ENCODE results near the gene CROCC2.
A peak's percentile ranks its signal among the peaks of the same experiment; 100 is the strongest.

CROCC2 gene

GRCh38 chr2:240906141-240906910, at the start of gene CROCC2:
TSS of gene CROCC2 (plus strand) at chr2:240906336. CDS start at chr2:240906514, 178 bp downstream.
- DNase-seq, result no peak

DNA sequence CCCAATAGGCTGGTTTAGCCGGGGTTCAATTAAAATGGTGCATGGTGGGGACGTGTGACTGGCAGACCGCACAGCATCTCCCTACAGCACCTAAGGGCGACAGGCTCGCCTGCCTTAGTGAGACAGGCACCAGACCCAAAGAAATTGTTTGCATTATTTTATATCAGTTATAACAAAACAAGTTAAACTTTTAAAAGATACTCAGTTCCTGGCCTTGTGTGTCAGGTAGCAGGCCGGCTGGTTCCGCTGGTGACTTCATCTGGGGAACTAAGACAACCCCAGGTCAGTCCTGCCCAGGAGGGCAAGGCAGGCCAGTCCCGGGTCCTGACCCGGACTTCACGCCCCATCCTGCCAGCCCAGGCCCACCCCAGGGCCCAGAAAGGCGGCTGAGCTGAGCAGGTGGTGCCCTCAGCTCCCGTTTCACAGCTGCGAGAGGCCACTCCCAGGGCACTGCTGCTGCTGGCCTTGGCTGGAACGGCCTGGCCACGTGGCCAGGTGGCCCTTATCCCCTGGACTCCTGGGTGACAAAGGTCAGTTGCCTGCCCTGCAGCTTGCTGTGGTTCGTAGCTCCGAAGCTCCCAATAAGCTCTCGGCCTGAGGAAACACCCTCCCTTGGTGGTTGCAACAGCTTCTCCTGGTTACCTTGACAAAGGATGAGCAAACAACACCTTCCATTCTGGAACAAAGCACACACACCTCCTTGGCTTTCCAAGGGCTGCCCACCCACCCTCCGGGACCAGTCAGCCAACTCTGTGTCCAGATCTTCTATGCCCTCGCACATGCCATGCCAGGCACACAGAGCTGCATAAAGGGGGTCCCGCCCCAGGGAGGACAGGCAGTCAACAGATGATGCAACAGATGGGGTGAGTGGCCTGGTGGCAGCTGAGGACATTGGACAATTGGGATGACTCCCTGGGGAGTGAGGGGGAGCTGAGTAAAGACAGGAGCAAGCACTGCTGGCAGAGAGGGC, 48.8 kb upstream of the CROCC2 start:
- DNase-seq, result no peak

- DNase-seq, result no peak
These were observed 47.8 kb upstream of the CROCC2 start for GRCh38 chr2:240858321-240858720.

GRCh38 chr2:240858871-240859270, 47.3 kb upstream of the CROCC2 start:
- no peak for DNase-seq

- no peak for DNase-seq
These were observed 44.6 kb upstream of the CROCC2 start for GRCh38 chr2:240861547-240861946.

DNA sequence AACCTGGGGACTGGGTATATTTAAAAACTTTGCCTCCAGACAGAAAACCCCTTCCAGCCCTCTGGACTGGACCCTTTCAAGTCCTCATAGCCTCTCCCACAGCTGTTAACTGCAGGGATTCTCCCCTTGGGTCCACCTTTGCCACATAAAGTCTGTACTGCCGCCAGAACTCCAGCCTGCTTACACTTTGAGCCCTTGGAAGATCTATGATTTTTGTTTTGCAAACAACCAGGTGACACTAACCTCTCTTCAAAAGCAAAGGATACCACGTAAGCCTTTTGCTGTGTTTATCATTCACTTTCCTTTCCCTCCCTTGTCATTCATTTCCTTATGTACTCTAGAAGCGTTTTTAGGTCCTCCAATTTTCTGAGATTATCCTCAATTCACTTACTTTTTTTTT, 41.7 kb upstream of the CROCC2 start:
- no peak for DNase-seq

DNA sequence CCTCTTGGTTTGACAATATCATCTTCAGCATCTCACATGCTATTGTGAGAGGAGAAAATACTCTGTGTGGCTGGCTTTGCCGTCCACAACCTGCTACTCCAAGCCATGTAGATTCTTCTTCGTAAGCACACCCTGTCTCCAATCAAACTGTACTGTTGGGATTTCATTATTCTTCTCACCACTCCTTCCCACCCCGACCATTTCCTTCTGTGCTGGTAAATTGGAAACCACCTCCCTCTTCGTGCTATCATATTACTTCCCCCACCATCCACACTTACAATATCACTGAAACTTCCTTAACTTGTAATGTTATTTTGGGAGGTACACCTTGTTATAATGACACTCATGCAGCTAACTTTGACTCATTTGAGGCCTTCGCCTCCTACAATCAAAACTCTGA, 40.7 kb upstream of the CROCC2 start:
- DNase-seq, result peak in 1 of 2 experiments; percentile 15

- peak in 1 of 2 experiments; percentile 1 for DNase-seq
These were observed 37.6 kb upstream of the CROCC2 start, which contains the start of gene AGXT for GRCh38 chr2:240868286-240869108. TSS of gene AGXT (plus strand) at chr2:240868824. CDS start at chr2:240868866, 42 bp downstream.

DNA sequence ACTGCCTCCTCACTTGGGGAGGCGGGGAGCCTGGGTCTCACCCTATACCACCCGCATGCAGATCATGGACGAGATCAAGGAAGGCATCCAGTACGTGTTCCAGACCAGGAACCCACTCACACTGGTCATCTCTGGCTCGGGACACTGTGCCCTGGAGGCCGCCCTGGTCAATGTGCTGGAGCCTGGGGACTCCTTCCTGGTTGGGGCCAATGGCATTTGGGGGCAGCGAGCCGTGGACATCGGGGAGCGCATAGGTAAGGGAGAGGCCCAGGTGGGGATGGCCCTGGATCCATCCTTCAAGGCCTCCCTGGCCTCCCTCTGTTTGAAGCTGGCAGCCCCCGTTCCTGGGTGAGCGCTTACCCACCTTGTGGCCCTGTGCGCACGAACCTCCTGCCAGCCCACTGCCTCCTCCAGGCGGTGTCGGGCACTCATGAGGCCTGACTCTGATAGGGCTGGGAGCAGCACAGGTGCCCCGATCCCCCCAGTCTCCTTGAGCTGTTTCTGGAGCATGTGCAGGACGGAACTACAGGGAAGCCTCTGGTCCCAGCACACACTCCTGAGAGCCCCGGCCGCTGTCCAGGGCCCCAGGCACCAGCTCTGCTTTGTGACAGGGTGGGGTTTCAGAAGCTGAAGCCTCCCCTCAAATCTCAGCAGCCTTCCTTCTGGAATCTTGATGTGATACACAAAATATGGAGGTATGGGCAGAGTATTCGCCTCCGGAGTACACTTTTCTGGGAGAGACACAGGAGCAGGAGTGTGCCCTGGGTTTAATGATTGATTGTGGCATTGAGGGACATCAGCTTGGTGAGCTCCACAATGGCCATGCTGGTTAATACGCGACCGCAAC, 36.8 kb upstream of the CROCC2 start:
- DNase-seq, result no peak

GRCh38 chr2:240869956-240870875, 35.9 kb upstream of the CROCC2 start:
- no peak for DNase-seq

DNA sequence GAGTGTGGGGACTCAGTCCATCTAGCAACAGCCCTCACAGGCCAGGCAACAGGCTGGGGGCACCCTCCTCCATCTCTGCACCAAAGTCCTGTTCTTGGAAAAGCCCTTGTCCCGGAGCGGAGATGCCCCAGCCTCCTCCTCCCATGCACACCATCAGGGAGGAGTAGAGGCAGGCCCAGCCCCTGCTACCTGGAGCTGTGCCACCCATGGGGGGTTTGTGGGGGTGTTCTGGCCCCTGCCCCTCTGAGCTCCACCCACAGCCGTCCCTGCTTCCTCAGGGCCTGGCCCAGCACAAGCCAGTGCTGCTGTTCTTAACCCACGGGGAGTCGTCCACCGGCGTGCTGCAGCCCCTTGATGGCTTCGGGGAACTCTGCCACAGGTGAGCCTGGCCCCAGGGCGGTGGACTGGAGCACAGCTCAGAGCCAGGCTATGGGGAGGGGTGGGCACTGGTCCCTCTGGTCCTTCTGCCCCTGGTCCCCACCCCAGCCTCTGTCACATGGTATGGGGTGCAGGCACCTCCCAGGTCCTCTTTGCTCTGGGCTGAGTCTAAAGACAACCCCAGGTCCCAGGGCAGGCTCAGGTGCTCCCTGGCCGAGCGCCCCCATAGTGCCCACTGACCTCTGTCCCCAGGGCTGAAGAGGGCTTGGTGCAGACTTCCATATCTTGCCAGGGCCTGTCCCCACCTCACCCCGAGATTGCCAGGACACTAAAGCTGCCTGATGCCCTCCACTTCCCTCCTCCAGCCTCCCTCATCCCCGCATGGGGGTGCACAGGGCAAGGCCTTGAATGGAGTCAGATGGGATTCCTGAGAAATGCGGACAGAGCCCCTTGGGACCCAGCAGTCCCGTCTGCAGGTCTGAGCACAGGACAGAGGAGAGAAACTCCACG, 34.8 kb upstream of the CROCC2 start:
- no peak for DNase-seq

- DNase-seq, result no peak
These were observed 33.6 kb upstream of the CROCC2 start for GRCh38 chr2:240872317-240873097.

- no peak for DNase-seq
These were observed 32.9 kb upstream of the CROCC2 start for GRCh38 chr2:240873098-240873788.

DNA sequence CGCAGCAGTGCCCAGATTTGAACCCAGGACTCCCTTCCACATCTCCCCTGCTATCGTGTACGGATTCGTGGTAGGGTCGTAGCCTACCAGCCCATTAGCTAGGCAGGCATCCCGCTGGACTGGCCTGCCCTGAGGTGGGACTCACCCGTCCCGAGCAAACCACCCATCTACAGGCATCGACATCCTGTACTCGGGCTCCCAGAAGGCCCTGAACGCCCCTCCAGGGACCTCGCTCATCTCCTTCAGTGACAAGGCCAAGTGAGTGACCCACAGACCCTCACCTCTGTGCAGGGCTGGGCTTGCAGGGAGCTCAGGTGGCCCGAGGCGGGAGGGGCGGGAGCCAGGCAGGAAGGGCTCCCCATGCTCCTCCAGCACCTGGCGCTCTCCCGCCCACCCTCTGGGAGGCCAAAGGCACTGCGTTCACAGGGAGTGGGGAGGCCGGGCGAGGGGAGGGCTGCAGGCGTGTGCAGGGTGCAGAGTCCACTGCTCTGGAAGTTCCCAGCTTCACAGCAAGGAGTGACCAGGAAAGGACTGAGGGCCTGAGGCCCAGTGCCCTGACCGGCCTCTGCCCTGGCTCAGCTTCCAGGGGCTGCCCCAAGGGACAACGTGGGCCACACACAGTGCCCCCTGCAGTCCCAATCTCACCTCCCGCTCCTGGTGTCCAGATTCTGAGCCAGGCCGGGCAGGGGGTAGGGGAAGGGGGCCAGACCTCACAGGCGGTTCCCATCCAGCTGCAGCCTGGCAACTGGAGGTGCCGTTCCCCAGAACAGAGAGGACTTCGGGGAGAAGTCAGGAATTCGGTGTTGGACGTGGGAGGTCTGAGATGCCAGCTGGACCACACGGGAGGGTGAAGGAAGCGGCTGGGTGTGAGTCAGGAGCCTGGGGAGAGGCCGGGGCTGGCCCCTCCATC, 32.1 kb upstream of the CROCC2 start:
- DNase-seq, result no peak

GRCh38 chr2:240874715-240875227, 31.4 kb upstream of the CROCC2 start:
- DNase-seq, result no peak

DNA sequence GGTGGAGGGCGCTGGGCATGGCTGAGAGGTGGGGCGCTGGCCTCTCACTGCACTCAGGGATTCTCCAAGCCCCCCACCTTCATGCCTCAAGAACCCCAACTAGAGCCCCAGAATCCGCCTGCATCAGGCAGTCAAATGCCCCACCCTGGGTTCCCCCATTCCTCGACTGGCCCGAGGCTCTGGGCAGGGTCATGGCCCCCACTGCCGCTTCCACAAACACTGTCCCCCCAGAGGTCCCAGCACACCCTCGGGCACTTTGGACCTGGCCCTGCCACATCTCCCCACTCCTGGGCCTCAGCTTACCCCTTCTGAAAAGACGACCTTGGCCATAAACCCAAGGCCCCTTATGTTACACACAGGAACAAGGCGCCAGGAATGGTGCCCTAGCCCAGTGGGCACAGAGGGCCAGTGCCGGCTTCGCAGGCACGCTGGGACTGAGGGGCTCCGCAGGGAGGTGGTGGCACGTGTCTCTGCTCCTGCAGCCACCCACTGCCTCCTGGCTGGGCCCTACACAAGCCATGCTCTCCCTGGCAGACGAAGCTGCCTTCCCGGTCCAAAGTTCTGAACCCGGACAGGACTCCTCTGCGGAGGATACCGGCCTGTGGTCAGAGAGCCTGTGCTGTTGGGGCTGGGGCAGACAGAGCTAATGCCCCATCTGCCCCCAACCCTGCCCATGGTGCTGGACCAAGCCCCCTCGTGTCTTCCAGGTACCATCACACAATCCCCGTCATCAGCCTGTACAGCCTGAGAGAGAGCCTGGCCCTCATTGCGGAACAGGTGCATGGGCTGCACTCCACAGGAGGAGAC, 30.7 kb upstream of the CROCC2 start:
- no peak for DNase-seq

All from Kasumi-1 (cell line).